HFFc6 (cell line): ENCODE measurements around the gene TMEM132D. TPM values are rescaled to one million over a fixed set of nuclear protein-coding genes. Genes with fewer than 3 reads are reported as not detected.
"Not testable (repeated sequence)": the region's sequence is repeated elsewhere in the genome, so short reads cannot be mapped to it uniquely, and the experiment has no call there.

Source experiments
- DNase-seq: peaks from one replicate; pipeline ENCODE4 v3.0.0-alpha.2; 2018
- H3K27ac Mint-ChIP-seq: 2 replicates; pipeline ENCODE4 v1.8.0; 2020; ENCODE audit warnings: mild to moderate bottlenecking, mixed read lengths
- H3K27me3 Mint-ChIP-seq: 2 replicates; pipeline ENCODE4 v1.8.0; 2021; ENCODE audit warnings: mild to moderate bottlenecking, moderate library complexity, mixed read lengths; ENCODE audit not compliant: insufficient read depth
- H3K36me3 Mint-ChIP-seq: 2 replicates; pipeline ENCODE4 v1.8.0; 2021; ENCODE audit warnings: low read depth, mixed read lengths
- H3K4me1 Mint-ChIP-seq: 2 replicates; pipeline ENCODE4 v1.8.0; 2020; ENCODE audit warnings: low read depth, mixed read lengths
- H3K4me3 Mint-ChIP-seq: 2 replicates; pipeline ENCODE4 v1.8.0; 2020; ENCODE audit warnings: mild to moderate bottlenecking, moderate library complexity, mixed read lengths
- H3K9me3 Mint-ChIP-seq: 2 replicates; pipeline ENCODE4 v1.8.0; 2020; ENCODE audit warnings: mild to moderate bottlenecking, mixed read lengths
- total RNA-seq, 6 experiments: library from RNA; stranded (reverse); fragmentation: NEBNext Ultra II Directional; extraction: Animal tissue kit (Norgen Biotek cat#: 25700); gene quantifications; 2 replicates in 1 of 6; 3 replicates in 5 of 6; pipeline ENCODE4 v1.2.3, GENCODE V29; 2021
- TF ChIP-seq, protein P1 (sequence below): fragments of 200-600 bp; sonication (generic); IDR thresholded peaks from 2 replicates; pipeline ENCODE4 v1.5.0; 2021; ENCODE audit warnings: antibody characterized with exemption, mild to moderate bottlenecking

TMEM132D gene
- total RNA-seq, 6 experiments from 2014 or later: not detected

DNA sequence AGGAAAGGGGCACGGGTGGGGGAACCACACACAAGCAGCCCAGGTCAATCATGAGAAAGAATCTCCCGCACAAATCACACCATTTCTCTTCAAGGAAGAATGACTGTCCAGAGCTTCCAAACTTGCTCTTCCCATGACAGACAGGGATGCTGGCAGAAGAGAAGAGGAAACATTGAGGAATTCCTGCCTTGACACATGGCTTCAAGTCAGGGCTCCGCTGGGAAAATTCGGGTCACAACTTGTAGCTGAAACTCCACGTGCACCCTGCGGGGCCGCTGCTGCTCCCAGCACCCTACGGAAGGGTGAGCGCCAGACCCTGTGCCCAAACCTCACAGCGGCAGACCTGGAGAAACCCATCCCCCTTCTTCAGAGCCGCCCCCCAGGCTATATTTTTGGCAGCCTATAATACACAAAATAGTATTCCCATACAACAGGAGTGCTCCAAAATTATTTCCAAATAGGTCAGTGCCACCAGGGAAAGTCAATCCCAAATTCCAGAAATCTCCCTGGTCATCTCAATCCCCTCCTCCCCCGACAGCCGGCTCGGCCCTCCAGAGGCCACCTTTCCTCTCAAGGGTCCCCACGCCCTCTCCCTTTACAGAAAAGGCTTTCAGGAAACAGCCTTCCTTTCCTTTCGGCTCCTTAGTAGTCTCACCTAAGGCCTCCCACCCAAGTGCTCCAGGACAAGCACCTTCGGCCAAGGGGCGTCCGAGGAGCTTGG, 1.3 kb downstream of the TMEM132D start:
- H3K4me3 Mint-ChIP-seq: no peak overlapping the region

GRCh38 chr12:129901254-129901653, 2.6 kb downstream of the TMEM132D start:
- no peak for DNase-seq
- TF ChIP-seq, protein P1, sequence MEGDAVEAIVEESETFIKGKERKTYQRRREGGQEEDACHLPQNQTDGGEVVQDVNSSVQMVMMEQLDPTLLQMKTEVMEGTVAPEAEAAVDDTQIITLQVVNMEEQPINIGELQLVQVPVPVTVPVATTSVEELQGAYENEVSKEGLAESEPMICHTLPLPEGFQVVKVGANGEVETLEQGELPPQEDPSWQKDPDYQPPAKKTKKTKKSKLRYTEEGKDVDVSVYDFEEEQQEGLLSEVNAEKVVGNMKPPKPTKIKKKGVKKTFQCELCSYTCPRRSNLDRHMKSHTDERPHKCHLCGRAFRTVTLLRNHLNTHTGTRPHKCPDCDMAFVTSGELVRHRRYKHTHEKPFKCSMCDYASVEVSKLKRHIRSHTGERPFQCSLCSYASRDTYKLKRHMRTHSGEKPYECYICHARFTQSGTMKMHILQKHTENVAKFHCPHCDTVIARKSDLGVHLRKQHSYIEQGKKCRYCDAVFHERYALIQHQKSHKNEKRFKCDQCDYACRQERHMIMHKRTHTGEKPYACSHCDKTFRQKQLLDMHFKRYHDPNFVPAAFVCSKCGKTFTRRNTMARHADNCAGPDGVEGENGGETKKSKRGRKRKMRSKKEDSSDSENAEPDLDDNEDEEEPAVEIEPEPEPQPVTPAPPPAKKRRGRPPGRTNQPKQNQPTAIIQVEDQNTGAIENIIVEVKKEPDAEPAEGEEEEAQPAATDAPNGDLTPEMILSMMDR: no peak
- H3K9me3 Mint-ChIP-seq: peaks cover 28% of the 10 kb centered on the region
- no peaks in the 10 kb centered on the region for H3K27me3 Mint-ChIP-seq
- H3K36me3 Mint-ChIP-seq: peaks cover 7% of the 10 kb centered on the region; the same call in 1 of the 2 replicates
- no peaks in the 10 kb centered on the region for H3K4me1 Mint-ChIP-seq
- no peak overlapping the region for H3K27ac Mint-ChIP-seq
- H3K4me3 Mint-ChIP-seq: no peak overlapping the region

More for the DNA sequence above, 1.3 kb downstream of the TMEM132D start:
- TF ChIP-seq, protein P1: no peak
- Mint-ChIP-seq H3K27ac (no peak overlapping the region), H3K27me3 (no peaks in the 10 kb centered on the region), H3K4me1 (no peaks in the 10 kb centered on the region), H3K9me3 (peaks cover 39% of the 10 kb centered on the region), H3K36me3 (peaks cover 11% of the 10 kb centered on the region; the same call in 1 of the 2 replicates)
- DNase-seq: no peak

- no peaks in the 10 kb centered on the region for H3K27me3 Mint-ChIP-seq
- no peaks in the 10 kb centered on the region for H3K4me1 Mint-ChIP-seq
- TF ChIP-seq, protein P1: no peak
- no peak overlapping the region for H3K27ac Mint-ChIP-seq
- no peak overlapping the region for H3K4me3 Mint-ChIP-seq
- DNase-seq: no peak
- peaks cover 23% of the 10 kb centered on the region for H3K9me3 Mint-ChIP-seq
- peaks cover 5% of the 10 kb centered on the region; the same call in 1 of the 2 replicates for H3K36me3 Mint-ChIP-seq
Measured at GRCh38 chr12:129900306-129900705, 3.5 kb downstream of the TMEM132D start.

- H3K36me3 Mint-ChIP-seq, H3K4me1 Mint-ChIP-seq, H3K4me3 Mint-ChIP-seq, H3K27me3 Mint-ChIP-seq, H3K27ac Mint-ChIP-seq, DNase-seq: not testable (repeated sequence)
- peaks cover 23% of the 10 kb centered on the region for H3K9me3 Mint-ChIP-seq
Measured at GRCh38 chr12:129899045-129899444, 4.8 kb downstream of the TMEM132D start.

- no peak for DNase-seq
- Mint-ChIP-seq H3K4me3 (no peak overlapping the region), H3K27ac (no peak overlapping the region), H3K27me3 (no peaks in the 10 kb centered on the region), H3K9me3 (peaks cover 40% of the 10 kb centered on the region), H3K4me1 (no peaks in the 10 kb centered on the region), H3K36me3 (no peaks in the 10 kb centered on the region; the same call in 1 of the 2 replicates)
- TF ChIP-seq, protein P1: no peak
Measured at GRCh38 chr12:129893691-129894090, 10.1 kb downstream of the TMEM132D start.

- H3K9me3 Mint-ChIP-seq: peaks cover 30% of the 10 kb centered on the region
- TF ChIP-seq, protein P1: no peak
- H3K4me3 Mint-ChIP-seq: no peak overlapping the region
- no peaks in the 10 kb centered on the region for H3K36me3 Mint-ChIP-seq
- H3K27me3 Mint-ChIP-seq: no peaks in the 10 kb centered on the region
- no peak for DNase-seq
- H3K27ac Mint-ChIP-seq: no peak overlapping the region
- H3K4me1 Mint-ChIP-seq: no peaks in the 10 kb centered on the region
Measured at GRCh38 chr12:129887101-129887500, 16.7 kb downstream of the TMEM132D start.
